Superior temporal gyrus (tissue), 1 donor: ENCODE measurements around the gene DAGLB.
"Not testable (repeated sequence)": the region's sequence is repeated elsewhere in the genome, so short reads cannot be mapped to it uniquely, and the experiment has no call there.

ENCODE experiments used
- DNase-seq: peaks from one replicate; pipeline ENCODE4 v3.0.0-alpha.2; 2016; ENCODE audit errors: extremely low spot score

The DAGLB gene

GRCh38 chr7:6430974-6431373 is 16.8 kb downstream of the DAGLB start:
- no peak for DNase-seq

DNA sequence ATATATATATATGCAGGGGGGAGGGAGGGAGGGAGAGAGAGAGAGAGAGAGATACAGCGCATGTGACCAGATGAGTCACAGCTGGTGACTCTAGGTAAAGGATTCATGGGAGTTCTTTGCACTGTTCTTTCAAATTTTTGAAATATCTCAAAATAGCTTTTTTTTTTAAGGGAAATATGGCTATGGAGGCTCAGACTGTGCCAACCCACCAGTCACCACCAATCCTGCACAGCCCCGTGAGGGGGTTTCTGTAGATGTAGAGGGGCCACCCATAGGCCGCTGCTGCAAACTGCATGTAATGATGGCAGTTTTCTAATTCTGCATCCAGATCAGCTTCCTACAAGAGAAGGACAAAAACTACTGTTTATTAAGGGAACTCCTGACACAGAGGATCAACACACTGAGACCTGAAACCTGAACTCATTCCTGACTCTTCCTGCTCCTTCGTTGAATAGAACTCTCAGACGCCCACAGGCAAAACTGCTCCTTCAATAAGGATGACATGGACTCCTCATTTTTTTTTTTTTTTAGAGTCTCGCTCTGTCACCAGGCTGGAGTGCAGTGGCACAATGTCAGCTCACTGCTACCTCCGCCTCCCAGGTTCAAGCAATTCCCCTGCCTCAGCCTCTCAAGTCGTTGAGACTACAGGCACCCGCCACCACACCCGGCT is 17.3 kb downstream of the DAGLB start:
- peak; percentile 40 for DNase-seq

DNA sequence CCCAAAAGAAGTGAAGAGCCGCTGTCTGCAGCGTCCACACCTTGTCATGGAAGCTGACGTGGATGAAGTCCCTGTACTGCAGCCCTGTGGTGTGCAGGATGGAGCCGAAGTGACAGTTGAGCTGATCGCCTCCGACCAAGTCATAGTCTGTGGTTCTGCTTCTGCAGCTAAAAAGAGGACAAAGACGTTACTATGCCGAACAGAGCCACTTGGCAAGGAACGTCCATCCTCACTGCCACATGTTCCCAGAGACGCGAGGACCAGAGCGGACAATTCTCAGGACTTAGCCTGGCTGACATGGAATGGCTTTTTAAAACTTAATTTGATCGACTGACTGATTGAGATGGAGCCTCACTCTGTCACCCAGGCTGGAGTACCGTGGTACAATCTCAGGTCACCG is 21.8 kb downstream of the DAGLB start:
- peak; percentile 55 for DNase-seq

GRCh38 chr7:6423942-6424701 is 23.6 kb downstream of the DAGLB start:
- DNase-seq = no peak

GRCh38 chr7:6422926-6423632 is 24.7 kb downstream of the DAGLB start:
- DNase-seq = no peak

DNA sequence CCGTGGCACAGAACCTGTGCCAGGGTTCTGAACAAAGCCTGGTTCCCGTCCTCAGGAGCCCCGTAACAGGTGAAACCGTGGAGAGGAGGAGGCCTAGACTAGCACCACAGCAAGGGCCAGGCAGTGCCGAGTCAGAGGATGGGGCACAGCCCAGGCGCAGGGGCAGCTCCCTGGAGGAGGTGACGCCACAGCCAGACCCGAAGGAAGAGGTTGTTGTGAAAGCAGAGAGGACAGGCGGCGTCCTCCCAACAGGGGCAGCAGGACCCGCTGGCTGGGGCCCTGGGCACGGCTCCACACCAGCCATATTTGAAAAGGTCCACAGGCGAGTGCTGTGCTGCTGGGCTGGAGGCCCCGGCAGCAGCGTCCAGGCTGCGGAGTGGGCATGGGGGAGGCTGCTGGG is 25.7 kb downstream of the DAGLB start:
- DNase-seq = no peak

DNA sequence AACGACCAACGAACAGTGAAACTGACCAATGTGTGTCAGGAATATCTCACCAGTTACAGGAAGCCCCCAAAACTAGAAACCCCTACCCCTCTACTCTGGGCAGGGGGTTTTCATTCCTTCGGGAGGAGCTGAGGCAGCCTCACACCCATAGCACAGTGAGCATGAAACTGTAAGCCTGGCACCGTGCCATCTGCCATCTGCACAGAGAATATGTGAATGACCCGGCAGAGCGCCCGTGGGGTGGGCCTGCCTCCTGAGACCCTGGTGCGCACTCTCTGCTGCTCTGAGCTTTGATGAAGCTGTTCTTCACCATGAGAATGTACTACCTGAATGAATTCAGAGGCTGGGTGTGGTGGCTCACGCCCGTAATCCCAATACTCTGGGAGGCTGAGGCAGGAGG is 27.1 kb downstream of the DAGLB start:
- no peak for DNase-seq

- DNase-seq = peak; percentile 24
These were observed 28.4 kb downstream of the DAGLB start for GRCh38 chr7:6419310-6419773.

- no peak for DNase-seq
These were observed 30.3 kb downstream of the DAGLB start for GRCh38 chr7:6417408-6417807.

GRCh38 chr7:6416516-6417145 is 31.1 kb downstream of the DAGLB start:
- no peak for DNase-seq

GRCh38 chr7:6413637-6414036 is 34.1 kb downstream of the DAGLB start:
- DNase-seq = no peak

GRCh38 chr7:6409944-6410693 is 37.6 kb downstream of the DAGLB start:
- no peak for DNase-seq

GRCh38 chr7:6409091-6409490 is 38.7 kb downstream of the DAGLB start:
- no peak for DNase-seq

DNA sequence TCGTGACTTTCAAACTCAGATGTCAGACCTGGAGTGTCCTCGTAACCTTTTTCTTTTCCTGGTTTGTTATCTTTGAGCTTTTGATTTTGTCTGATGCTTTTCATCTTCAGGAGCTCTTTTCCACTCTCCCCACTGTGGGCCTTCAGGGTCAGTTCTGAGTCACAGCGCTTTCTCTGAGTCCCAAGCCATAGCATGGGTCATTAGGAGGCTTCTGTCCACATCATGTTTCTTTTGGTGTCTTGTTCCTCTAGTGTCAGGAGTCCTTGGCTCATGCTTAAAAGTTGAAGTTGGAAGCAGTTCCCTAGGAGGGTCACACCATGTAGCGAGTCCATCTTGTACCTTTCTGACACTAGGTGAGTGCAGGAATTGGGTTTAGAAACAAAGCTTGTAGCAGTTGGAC is 40.3 kb downstream of the DAGLB start:
- DNase-seq = no peak

DNA sequence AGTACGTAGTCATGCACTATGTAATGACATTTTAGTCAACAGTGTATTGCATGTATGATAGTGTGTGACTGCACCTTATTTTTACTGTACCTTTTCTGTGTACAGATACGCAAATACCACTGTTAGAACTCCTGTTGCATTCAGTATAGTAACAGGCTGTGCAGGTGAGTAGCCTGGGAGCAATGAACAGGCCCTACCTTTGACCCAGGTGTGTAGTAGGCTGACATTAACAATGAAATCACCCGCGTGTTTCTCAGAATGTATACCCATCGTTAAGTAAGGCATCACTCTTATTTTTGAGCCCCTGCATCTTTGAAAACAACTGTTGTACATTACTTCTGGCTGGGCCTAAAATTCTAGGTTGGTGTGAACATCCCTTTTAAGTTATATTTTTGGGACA is 41.6 kb downstream of the DAGLB start:
- no peak for DNase-seq

- no peak for DNase-seq
These were observed 43.8 kb downstream of the DAGLB start for GRCh38 chr7:6403907-6404306.

DNA sequence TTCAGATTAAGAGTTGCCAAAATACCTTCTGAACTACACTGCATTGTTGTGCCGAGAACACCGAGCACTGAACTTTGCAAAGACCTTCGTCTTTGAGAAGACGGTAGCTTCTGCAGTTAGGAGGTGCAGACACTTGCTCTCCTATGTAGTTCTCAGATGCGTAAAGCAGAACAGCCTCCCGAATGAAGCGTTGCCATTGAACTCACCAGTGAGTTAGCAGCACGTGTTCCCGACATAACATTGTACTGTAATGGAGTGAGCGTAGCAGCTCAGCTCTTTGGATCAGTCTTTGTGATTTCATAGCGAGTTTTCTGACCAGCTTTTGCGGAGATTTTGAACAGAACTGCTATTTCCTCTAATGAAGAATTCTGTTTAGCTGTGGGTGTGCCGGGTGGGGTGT is 45.0 kb downstream of the DAGLB start:
- DNase-seq = no peak

- no peak for DNase-seq
These were observed 45.7 kb downstream of the DAGLB start for GRCh38 chr7:6402041-6402440.

DNA sequence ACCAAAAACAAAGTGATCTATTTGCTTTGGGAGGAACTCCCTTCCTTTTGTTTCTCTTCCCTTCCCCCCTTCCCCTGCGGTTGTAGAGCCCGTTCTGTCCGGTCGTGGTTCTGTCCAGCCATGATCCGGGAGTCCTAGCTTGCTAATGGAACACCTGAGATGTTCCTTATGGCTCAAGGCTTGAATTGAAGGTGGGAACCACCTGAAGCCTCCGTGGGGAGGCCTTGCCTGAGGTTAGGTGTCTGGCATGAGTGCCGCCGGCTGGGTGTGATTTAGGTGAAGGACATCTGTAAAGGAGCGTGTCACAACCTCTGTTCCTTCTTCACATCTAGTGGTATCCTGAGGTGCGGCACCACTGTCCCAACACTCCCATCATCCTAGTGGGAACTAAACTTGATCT is 46.2 kb downstream of the DAGLB start:
- no peak for DNase-seq

GRCh38 chr7:6400243-6401105 is 47.3 kb downstream of the DAGLB start:
- not testable (repeated sequence) for DNase-seq

- DNase-seq = no peak
These were observed 48.4 kb downstream of the DAGLB start for GRCh38 chr7:6399351-6399750.
